AG09319 (cell line): ENCODE measurements around the gene PRDM16.

ENCODE experiments used
- DNase-seq: peaks from one replicate; pipeline ENCODE4 v3.0.0-alpha.2; 2010; ENCODE audit warnings: low read depth; ENCODE audit errors: extremely low read depth
- TF ChIP-seq, protein P1 (sequence below): IDR thresholded peaks from 2 replicates; pipeline ENCODE4 v1.5.1; 2011; ENCODE audit warnings: low read depth, mild to moderate bottlenecking, inconsistent platforms, low read length, moderate library complexity

Gene PRDM16

DNA sequence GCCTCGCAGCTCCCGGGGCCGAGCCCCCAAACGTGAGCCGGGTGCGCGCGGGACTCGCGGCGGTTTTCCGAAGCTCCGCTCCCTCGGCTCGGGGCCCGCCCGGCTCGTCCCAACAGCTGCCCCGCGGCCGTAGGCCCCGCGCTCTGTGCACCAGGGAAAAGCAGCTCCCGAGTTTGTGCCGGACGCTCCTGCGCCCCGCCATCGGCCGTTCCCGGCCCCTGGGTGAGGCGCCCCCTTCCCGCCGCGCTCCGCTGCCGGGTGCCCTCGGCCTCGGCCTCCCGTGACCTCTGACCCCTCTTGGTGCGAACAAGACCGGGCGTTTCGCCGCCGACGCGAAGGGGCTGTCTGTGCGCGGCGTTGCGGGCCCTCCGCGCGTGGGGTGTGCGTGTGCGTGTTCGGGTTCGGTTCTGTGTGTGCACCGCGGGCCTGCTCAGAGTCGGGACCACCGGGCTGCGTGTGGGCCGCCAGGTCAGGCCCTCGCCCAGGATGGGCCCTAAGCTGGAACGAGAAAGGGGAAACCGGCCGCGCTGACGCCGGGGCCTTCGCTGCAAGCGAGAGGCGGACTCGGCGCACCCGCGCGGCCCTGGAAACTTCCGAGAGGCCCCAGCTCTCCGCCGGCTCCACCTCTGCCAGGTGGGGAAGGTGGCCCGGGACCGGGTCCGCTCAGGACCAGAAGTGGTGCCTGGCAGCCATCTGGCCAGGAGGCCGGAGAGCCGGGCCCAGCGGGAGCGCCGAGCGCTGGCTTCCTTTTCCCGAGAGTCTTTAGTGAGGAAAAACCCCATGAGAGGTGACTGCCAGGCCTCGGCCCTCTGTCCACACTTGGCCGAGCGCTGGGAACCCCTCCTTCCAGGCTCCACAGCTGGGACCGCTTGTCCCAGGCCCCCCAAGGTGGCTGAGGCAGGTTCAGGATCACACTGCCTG lies 1.9 kb downstream of the PRDM16 start:
- no peak for DNase-seq
- TF ChIP-seq, protein P1, sequence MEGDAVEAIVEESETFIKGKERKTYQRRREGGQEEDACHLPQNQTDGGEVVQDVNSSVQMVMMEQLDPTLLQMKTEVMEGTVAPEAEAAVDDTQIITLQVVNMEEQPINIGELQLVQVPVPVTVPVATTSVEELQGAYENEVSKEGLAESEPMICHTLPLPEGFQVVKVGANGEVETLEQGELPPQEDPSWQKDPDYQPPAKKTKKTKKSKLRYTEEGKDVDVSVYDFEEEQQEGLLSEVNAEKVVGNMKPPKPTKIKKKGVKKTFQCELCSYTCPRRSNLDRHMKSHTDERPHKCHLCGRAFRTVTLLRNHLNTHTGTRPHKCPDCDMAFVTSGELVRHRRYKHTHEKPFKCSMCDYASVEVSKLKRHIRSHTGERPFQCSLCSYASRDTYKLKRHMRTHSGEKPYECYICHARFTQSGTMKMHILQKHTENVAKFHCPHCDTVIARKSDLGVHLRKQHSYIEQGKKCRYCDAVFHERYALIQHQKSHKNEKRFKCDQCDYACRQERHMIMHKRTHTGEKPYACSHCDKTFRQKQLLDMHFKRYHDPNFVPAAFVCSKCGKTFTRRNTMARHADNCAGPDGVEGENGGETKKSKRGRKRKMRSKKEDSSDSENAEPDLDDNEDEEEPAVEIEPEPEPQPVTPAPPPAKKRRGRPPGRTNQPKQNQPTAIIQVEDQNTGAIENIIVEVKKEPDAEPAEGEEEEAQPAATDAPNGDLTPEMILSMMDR, result no peak

DNA sequence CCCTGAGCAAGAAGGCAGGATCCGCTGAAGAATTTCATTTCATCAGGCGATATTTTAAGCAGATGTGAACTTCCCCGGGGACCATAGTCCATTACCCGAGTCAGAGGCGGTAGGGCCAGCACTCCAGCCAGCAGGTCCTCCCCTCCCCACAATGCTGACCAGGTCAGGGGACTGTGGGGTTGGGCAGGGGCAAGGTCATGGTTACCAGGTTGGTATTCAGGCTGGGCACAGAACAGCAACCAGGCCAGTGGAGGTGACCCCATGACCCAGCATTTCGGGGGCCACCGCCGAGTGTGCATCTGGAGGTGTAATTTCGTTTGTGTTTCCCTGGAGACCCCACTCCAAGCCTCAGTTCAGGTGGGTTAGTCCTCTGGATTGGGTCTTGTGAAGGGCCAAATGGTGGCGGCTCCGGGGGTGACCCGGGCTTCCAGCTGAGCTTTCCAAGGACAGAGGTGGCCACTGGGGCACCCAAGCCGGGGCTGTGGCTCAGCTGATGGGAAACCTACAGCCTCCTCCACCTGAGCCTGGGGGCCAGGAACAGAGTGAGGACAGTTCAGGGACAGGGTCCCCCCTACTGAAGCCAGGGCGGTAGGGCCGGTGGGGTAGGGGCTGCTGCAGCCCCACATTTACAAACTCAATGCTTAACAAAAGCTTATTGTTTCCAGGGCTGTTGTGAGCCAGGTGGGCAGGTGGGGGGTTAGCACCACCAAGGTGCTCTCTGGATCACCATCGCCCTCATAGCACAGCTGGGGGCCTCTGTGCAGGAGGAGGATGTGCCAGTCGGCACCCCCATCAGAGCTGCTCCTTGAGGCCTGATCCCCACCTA lies 2.8 kb downstream of the PRDM16 start:
- TF ChIP-seq, protein P1, result no peak
- DNase-seq, result no peak

DNA sequence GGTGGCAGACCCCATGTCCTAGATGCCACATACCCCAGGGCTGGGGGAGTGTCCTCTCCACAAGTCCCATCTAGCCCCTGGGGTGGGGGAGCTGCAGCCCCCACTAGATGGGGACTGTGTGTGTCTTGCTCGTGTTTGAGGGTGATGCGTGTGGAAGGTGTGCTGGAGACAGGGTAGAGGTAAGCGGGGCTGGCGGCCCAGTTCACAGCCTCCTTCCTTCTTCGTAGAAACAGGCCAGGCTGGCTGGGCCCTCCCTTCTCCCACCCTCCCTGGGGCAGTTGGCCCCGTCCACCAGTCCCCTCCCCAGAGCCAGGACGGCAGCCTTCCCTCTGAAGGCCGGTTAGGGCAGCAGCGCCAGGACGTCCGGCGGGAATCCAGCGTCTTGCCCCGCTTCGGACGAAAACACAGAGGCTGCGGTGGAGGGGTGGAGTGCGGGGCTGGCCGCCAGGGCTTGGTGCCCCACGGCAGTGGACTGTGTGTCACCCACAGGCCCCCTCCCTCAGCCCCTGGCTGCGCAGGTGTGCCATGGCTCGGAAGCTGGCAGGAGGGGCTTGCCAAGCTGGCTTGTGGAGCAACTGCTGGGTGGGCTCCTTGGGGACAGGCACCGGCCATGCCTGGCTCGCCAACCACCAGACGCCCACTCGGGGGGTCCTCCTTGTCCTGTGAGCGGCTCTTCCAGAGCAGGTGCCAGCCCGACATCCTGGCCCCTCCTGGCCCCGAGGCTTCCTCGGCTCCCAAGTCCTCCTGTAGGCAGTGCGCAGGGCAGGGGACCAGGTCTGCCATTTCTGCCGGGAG lies 3.6 kb downstream of the PRDM16 start:
- no peak for DNase-seq
- TF ChIP-seq, protein P1, result no peak

DNA sequence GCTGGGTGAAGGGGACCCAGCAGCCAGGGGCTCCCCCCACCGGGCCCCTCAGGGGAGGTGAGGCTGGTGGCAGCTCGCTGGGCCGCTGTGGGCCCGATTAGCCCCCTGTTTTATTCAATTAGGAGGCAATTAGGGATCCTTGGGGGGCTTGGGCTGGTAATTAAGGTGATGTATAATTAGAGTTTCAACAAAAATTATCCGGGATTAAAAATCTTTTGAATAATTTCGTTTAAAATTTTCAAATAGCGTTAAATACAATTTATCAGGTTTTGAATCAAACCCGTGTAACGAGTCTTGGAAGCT lies 4.1 kb downstream of the PRDM16 start:
- no peak for DNase-seq
- TF ChIP-seq, protein P1, result no peak

DNA sequence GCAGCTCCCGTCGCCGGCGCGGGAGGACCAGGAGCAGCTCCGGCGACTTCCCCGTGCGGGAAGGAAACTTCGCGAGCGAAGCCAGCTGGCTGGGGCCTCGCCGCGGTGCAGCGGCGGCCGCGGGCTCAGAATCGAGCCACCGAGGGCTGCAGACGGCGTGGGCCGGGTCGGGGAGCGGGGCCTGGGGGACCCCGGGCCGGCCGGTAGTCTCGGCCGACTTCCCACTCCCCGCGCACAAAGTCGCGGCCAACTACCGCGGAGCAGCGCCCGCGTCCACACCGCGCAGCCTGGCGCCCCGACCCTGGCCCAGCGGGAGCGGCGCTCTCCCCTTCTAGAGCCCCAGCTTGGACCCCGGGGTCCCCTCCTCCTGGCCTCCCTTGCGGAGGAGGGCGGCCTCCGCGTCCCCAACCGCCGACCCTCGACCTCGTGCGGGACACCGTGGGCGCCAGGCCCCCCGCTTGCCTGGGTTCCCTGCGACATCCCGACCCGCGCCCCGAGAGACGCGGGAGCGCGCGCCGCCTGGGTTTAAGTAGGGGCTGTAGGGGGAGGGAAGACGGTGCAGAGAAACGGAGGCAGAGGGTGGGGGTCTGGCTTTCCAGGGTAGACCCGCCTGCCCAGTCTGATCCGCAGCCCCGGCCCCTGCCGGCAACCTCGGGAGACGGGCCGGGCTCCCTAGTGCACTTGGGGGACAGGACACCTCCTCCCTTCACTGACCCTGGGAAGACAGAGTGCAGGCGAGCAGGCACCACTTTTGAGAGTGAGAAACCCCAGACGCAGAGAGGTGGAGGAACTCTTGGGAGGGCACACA lies 4.7 kb downstream of the PRDM16 start:
- TF ChIP-seq, protein P1, result no peak

DNA sequence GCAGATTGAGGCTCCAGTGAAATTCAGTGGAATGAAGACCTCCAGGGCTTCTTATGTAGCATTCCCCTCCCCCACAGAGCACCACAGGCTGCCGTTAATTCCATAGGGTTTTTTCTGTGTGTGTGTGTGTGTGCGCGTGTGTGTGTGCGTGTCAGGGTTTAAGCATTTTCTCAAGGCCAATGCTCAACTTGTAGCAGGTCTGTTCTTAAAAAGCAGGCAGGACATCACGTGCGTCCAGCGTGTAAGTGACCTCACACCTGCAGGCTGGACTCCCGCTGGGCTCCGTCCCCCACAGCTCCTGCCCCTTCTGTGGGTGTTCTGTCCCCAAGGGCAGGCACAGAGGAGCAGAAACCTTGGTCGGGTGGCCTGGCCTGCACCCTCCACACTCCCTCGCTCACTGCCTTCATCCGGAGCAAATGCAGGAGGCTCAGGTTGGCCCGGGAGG lies 5.3 kb downstream of the PRDM16 start:
- TF ChIP-seq, protein P1, result no peak
- DNase-seq, result no peak

More for the DNA sequence above, 4.7 kb downstream of the PRDM16 start:
- no peak for DNase-seq
